HG03025 (cell line): ENCODE results near the gene CEP63.
"Not testable (repeated sequence)": the region's sequence is repeated elsewhere in the genome, so short reads cannot be mapped to it uniquely, and the experiment has no call there.

Source experiments
- ATAC-seq: cut with Tn5 transposase; IDR thresholded peaks from one replicate; pipeline ENCODE4 v1.9.1; 2021; ENCODE audit warnings: mild to moderate bottlenecking, moderate library complexity; ENCODE audit not compliant: unreplicated experiment, low FRiP score

The CEP63 gene

GRCh38 chr3:134567605-134568004, 81.7 kb downstream of the CEP63 start:
- no peak for ATAC-seq

- no peak for ATAC-seq
These were observed 82.9 kb downstream of the CEP63 start for GRCh38 chr3:134568790-134569189.

GRCh38 chr3:134569899-134570298, 84.0 kb downstream of the CEP63 start:
- ATAC-seq: not testable (repeated sequence)

GRCh38 chr3:134576426-134576825, 90.6 kb downstream of the CEP63 start:
- ATAC-seq: no peak

- ATAC-seq: no peak
These were observed 91.0 kb downstream of the CEP63 start for GRCh38 chr3:134576831-134577230.

GRCh38 chr3:134579141-134579665, 93.3 kb downstream of the CEP63 start:
- ATAC-seq: no peak

- ATAC-seq: no peak
These were observed 104.9 kb downstream of the CEP63 start for GRCh38 chr3:134590766-134591165.

GRCh38 chr3:134592806-134593205, 106.9 kb downstream of the CEP63 start:
- no peak for ATAC-seq

GRCh38 chr3:134594331-134594741, 108.5 kb downstream of the CEP63 start:
- no peak for ATAC-seq

- not testable (repeated sequence) for ATAC-seq
These were observed 109.1 kb downstream of the CEP63 start for GRCh38 chr3:134594986-134595385.

GRCh38 chr3:134597390-134597970, 111.6 kb downstream of the CEP63 start:
- no peak for ATAC-seq

- ATAC-seq: no peak
These were observed 113.1 kb downstream of the CEP63 start for GRCh38 chr3:134598763-134599545.

- ATAC-seq: no peak
These were observed 114.3 kb downstream of the CEP63 start for GRCh38 chr3:134600206-134600605.

GRCh38 chr3:134600685-134601463, 115.0 kb downstream of the CEP63 start:
- no peak for ATAC-seq

- no peak for ATAC-seq
These were observed 115.9 kb downstream of the CEP63 start for GRCh38 chr3:134601539-134602439.

GRCh38 chr3:134602440-134602814, 116.6 kb downstream of the CEP63 start:
- ATAC-seq: no peak

GRCh38 chr3:134603480-134603879, 117.6 kb downstream of the CEP63 start:
- ATAC-seq: no peak

- ATAC-seq: no peak
These were observed 118.1 kb downstream of the CEP63 start for GRCh38 chr3:134603956-134604355.

GRCh38 chr3:134605556-134605955, 119.7 kb downstream of the CEP63 start:
- ATAC-seq: no peak
